HG02943 (cell line): Measurements from ENCODE around the gene AOC2.
"Not testable (repeated sequence)": the region's sequence is repeated elsewhere in the genome, so short reads cannot be mapped to it uniquely, and the experiment has no call there.

Source experiments
- ATAC-seq: cut with Tn5 transposase; IDR thresholded peaks from one replicate; pipeline ENCODE4 v1.9.1; 2021; ENCODE audit warnings: mild to moderate bottlenecking, low read depth, moderate library complexity; ENCODE audit not compliant: unreplicated experiment

AOC2 gene

DNA sequence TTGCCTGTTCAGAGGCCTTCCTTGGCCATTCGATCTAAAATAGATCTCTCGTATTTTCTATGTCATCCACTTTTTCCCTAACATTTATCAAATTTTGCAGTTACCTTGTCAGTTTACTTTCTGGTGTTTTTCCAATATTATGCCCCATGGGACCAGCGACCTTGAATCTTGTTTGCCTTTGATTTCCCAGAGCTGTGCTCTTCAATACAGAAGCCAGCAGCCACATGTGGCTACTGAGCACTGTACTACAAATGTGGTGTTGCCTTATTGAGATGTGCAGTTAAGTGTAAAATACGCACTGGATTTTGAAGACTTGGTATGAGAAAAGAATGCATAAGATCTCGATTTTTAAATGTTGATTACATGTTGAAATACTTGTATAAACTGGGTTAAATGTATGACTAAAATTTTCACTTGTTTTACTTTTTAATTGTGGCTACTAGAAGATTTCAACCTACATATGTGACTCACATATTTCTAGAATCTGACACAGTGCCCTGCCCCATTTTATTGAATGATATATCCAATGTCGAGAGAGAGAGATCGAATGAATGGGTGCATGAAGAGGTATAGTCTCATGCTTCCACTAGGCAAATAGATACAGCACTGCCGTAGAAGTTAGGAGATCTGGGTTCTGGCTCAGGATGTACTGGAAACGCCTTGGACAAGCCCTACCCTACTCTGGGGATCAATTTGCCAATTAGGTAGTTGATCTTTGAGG, 12.0 kb upstream of the AOC2 start:
- no peak for ATAC-seq

GRCh38 chr17:42832934-42833766, 11.2 kb upstream of the AOC2 start, which contains the start of gene PSME3:
PSME3 (plus strand) TSS chr17:42833397; CDS start chr17:42833632, 235 bp downstream.
- peak; percentile 71 for ATAC-seq

DNA sequence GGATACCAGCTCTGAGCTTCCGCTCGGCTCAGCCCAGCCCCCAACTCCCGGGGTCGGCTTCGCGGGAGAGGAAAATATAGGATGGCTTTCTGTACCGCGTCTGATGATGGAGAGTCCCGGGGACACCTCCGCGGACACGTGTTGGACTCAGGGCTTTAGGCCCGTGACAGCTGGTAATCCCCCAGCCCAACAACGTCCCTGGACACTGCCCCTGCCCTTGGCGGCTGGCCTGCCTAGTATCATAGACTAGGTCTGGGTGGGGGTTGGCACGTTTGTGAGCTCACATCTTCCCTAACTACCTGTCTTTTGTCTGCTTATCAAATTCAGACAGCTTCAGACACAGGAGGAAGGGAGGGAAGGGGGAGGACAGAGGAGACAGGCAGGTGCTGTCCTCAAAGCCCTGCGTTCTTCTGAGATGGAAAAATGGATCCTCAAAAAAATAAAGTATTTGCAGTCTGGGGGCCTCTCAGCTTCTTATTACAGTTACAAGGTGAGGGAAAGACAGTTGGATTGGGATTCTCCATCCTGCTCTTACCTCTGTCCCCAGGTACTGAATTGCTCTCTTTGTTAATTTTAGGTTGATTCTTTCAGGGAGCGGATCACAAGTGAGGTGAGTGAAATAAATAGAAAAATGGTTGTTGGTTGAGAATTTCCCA, 10.5 kb upstream of the AOC2 start:
- ATAC-seq = peak; percentile 19

GRCh38 chr17:42835732-42836131, 8.6 kb upstream of the AOC2 start:
- no peak for ATAC-seq

DNA sequence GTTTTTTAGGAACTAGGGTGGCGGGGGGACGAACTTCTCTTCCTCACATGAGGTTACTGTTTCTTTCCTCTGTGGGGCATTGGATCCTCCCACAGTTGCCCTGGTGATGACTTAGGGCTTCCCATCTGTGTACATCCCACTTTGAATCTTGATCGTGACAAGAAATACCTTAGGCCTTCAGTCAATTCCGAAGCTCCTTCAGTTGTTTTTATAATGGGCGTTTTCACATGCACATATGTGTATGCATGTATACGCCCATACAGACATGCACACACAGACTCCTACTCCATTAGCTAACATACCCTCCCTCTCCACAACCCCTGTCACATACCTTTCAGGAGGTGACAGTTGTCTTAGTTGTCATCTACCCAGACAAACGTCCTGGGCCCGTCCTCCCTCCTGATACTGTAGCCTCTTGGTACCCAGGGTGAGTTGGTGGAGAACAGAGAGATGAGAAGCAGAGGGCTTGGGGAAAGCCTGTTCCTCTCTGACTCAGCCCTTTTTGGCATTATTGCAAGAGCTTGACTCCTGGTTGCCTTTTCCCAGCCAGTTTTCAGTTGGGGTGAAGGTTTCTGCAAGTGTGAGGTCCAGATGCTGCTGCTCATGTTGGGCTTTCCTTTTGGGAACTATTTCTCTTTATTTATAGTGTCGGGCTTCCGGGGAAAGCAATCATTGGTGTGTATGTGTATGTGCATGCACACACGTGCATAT, 2.2 kb upstream of the AOC2 start:
- no peak for ATAC-seq

DNA sequence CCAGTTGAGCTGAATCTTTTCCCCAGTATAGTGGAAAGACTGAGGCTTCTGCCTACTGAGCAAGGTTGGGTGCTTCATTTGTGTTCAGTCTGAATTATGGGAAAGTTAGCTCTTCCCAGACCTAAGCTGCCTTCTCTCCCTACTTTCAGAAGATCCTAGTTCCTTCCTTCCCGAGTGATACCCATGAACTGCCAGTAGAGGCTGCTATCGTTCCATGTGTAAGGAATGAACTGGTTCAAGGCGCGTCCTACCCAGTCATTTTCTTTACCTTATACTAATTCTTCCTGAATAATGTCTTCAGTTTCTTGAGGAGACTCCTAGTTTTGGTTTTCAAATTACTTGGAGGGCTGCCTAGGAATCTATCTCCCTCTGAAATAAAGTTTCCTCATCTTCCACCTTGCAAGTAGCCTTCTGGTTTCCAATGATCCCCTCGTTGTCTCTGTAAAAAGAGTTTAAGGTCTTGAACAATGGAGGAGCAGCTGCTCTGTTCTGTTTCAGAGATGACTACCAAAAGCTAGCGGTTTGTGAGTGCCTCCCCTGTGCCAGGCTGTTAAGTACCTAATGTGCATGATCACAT, 934 bp upstream of the AOC2 start:
- ATAC-seq = no peak

- ATAC-seq = no peak
Observed at GRCh38 chr17:42844761-42845555, 578 bp downstream of the AOC2 start.

DNA sequence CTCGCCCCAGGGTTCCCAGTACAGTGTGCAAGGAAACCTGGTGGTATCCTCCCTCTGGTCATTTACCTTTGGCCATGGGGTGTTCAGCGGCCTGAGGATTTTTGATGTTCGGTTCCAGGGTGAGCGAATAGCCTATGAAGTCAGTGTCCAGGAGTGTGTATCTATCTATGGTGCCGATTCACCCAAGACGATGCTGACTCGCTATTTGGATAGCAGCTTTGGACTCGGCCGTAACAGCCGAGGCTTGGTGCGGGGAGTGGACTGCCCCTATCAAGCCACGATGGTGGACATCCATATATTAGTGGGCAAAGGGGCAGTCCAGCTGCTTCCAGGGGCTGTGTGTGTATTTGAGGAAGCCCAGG, 1.2 kb downstream of the AOC2 start:
- ATAC-seq = no peak

DNA sequence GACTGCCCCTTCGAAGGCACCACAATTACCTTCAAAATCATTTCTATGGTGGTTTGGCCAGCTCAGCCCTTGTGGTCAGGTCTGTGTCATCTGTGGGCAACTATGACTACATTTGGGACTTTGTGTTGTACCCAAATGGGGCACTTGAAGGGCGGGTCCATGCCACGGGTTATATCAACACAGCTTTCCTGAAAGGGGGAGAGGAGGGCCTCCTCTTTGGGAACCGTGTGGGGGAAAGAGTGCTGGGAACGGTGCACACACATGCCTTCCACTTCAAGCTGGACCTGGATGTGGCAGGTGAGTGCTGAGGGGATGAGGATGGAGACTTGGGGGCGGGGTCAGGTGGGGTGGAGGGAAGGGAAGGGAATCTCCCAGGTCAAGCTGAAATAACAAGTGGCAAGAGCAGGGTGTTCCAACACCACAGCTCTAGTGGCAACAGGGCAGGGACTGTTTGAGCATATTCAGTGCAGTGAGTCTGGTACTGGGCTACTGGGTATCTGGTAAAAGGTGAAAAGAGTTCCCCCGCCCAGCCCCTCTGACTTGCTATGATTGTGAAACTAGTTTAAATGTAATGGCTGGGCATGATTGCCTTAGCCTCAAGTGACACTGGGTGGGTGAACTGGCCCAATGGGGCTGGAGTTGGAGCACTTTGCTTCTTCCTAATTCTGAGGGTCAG, 1.7 kb downstream of the AOC2 start:
- ATAC-seq = no peak

GRCh38 chr17:42846594-42847280, 2.4 kb downstream of the AOC2 start:
- ATAC-seq = no peak

GRCh38 chr17:42848093-42848492, 3.7 kb downstream of the AOC2 start:
- ATAC-seq = no peak

DNA sequence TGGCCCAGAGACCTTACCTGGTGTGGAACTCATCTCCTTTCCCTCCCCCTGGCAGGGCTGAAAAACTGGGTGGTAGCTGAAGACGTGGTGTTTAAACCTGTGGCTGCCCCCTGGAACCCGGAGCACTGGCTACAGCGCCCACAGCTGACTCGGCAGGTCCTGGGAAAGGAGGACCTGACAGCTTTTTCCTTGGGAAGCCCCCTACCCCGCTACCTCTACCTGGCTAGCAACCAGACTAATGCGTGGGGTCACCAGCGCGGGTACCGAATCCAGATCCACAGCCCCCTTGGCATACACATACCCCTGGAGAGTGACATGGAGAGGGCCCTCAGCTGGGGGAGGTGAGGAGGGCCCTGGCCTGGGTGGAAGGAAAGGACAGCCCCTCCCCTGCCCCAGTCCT, 4.7 kb downstream of the AOC2 start:
- no peak for ATAC-seq

DNA sequence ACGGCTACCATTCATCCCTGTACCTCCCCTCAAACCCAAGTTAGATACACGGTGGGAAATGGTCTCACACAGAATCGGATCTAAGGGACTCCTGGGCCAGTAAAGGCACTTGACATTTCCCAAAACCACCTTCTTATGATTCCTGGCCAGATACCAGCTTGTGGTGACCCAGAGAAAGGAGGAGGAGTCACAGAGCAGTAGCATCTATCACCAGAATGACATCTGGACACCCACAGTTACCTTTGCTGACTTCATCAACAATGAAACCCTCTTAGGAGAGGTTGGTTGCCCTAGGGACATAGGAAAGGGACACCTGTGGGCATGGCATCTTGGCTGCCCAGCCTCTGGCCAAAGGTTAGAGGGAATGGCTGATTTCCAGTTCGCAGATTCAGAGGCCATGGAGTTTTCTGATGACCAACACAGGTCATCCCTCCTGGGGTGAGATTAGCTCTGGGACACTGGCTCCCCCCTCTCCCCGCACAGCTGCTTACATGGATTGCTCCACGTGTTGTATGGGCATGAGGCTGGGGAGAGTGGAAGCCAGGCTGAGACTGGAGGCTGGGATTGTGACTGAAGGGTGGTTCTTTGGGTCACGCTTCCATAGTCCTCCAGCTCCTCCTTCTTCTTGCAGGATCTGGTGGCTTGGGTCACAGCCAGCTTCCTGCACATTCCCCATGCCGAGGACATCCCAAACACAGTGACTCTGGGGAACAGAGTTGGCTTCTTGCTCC, 5.2 kb downstream of the AOC2 start:
- ATAC-seq = no peak

- no peak for ATAC-seq
Observed at GRCh38 chr17:42850954-42851353, 6.6 kb downstream of the AOC2 start, which contains the start of gene AOC3. AOC3 (plus strand) TSS chr17:42851199; CDS start chr17:42851344, 145 bp downstream.

DNA sequence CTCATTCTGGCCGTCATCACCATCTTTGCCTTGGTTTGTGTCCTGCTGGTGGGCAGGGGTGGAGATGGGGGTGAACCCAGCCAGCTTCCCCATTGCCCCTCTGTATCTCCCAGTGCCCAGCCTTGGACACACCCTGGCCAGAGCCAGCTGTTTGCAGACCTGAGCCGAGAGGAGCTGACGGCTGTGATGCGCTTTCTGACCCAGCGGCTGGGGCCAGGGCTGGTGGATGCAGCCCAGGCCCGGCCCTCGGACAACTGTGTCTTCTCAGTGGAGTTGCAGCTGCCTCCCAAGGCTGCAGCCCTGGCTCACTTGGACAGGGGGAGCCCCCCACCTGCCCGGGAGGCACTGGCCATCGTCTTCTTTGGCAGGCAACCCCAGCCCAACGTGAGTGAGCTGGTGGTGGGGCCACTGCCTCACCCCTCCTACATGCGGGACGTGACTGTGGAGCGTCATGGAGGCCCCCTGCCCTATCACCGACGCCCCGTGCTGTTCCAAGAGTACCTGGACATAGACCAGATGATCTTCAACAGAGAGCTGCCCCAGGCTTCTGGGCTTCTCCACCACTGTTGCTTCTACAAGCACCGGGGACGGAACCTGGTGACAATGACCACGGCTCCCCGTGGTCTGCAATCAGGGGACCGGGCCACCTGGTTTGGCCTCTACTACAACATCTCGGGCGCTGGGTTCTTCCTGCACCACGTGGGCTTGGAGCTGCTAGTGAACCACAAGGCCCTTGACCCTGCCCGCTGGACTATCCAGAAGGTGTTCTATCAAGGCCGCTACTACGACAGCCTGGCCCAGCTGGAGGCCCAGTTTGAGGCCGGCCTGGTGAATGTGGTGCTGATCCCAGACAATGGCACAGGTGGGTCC, 7.2 kb downstream of the AOC2 start:
- ATAC-seq = not testable (repeated sequence)

DNA sequence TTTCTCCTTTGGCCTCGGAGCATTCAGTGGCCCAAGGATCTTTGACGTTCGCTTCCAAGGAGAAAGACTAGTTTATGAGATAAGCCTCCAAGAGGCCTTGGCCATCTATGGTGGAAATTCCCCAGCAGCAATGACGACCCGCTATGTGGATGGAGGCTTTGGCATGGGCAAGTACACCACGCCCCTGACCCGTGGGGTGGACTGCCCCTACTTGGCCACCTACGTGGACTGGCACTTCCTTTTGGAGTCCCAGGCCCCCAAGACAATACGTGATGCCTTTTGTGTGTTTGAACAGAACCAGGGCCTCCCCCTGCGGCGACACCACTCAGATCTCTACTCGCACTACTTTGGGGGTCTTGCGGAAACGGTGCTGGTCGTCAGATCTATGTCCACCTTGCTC, 8.0 kb downstream of the AOC2 start:
- no peak for ATAC-seq

- no peak for ATAC-seq
Observed at GRCh38 chr17:42853004-42853403, 8.6 kb downstream of the AOC2 start.
